Small intestine (tissue), 7 donors: Measurements from ENCODE around the gene PLA2G2F. TPM values are rescaled to one million over a fixed set of nuclear protein-coding genes. Genes with fewer than 3 reads are reported as not detected.

Experiments used
- DNase-seq, 2 donors: peaks; one replicate each; pipeline versions ENCODE4 v3.0.0 to v3.0.0-alpha.2; 2013
- FAIRE-seq: peaks from 2 replicates; lab custom pipeline; 2012; peaks lifted over from hg19 to GRCh38; lab: Jason Lieb, UNC
- H3K27ac ChIP-seq, 3 donors: one replicate each; pipeline ENCODE4 v1.5.1; 2013; ENCODE audit warnings: low read length in 2 of 3, mild to moderate bottlenecking in 2 of 3, control low read depth in 1 of 3, inconsistent platforms in 1 of 3, low read depth in 1 of 3, moderate library complexity in 1 of 3
- H3K27me3 ChIP-seq, 3 donors: one replicate each; pipeline ENCODE4 v1.6.1; 2013; ENCODE audit warnings: low read length in 3 of 3, inconsistent platforms in 1 of 3; ENCODE audit not compliant: control insufficient read depth in 3 of 3, insufficient read depth in 3 of 3
- H3K36me3 ChIP-seq, 3 donors: one replicate each; pipeline ENCODE4 v1.6.1; 2013; ENCODE audit warnings: low read length in 3 of 3, inconsistent platforms in 1 of 3, low read depth in 1 of 3, mild to moderate bottlenecking in 1 of 3, moderate library complexity in 1 of 3; ENCODE audit not compliant: control insufficient read depth in 3 of 3, insufficient read depth in 2 of 3
- H3K4me1 ChIP-seq, 3 donors: one replicate each; pipeline ENCODE4 v1.6.1; 2013; ENCODE audit warnings: low read length in 2 of 3, inconsistent platforms in 1 of 3, low read depth in 1 of 3, mild to moderate bottlenecking in 1 of 3, moderate library complexity in 1 of 3; ENCODE audit not compliant: control insufficient read depth in 3 of 3, insufficient read depth in 2 of 3
- H3K4me3 ChIP-seq, 3 donors: one replicate each; pipeline ENCODE4 v1.5.1; 2013; ENCODE audit warnings: low read length in 3 of 3, control low read depth in 1 of 3, inconsistent platforms in 1 of 3, low read depth in 1 of 3, mild to moderate bottlenecking in 1 of 3, moderate library complexity in 1 of 3
- H3K9me3 ChIP-seq, 2 donors: one replicate each; pipeline ENCODE4 v1.6.1; 2013; ENCODE audit warnings: low read depth in 1 of 2, low read length in 1 of 2; ENCODE audit not compliant: control insufficient read depth in 2 of 2, insufficient read depth in 1 of 2
- WGBS, 3 donors: extraction: QIAGEN DNeasy Blood & Tissue Kit; methylation state at CpG; one replicate each; pipeline ENCODE4 v1.1.7; 2013; 5-methylcytosine and 5-hydroxymethylcytosine counted together
- polyA plus RNA-seq, 4 donors: library from polyadenylated mRNA; stranded (reverse) in 3 of 4; unstranded in 1 of 4; fragments of 200-250 nt in 3 of 4; fragments of 120-200 nt in 1 of 4; gene quantifications; one replicate each; pipeline versions ENCODE4 v1.2.1 to v1.2.3, GENCODE V29; 2013
- donor health status: healthy with polysubstance abuse.
- donor health status: control.
- donor health status: control.
- donor health status: Bipolar disorder and iron deficiency.
- donor health status: healthy.

Gene PLA2G2F
- polyA plus RNA-seq, 4 donors, result 0.01 to 0.04 TPM; not detected in 2

- Histone ChIP-seq H3K4me3 (no peak overlapping the region), H3K27ac (no peak overlapping the region)
Measured at GRCh38 chr1:20178634-20179370, 39.7 kb downstream of the PLA2G2F start.

GRCh38 chr1:20179371-20180128 is 40.4 kb downstream of the PLA2G2F start:
- Histone ChIP-seq H3K4me3 (no peak overlapping the region), H3K27me3 (peaks cover 0 to 4% (median 0%) of the 10 kb centered on the region in 3 donors), H3K4me1 (no peaks in the 10 kb centered on the region), H3K9me3 (peaks cover 0 to 5% of the 10 kb centered on the region in 2 donors), H3K27ac (no peak overlapping the region), H3K36me3 (no peaks in the 10 kb centered on the region)
- FAIRE-seq (no peak), DNase-seq (no peak)
- 84 to 91% (median 86%) methylated on average over 2 of the region's 2 CpGs for WGBS, 3 donors

More at GRCh38 chr1:20178634-20179370, 39.7 kb downstream of the PLA2G2F start:
- DNase-seq, result no peak
- no peaks in the 10 kb centered on the region for H3K36me3 ChIP-seq
- no peaks in the 10 kb centered on the region for H3K4me1 ChIP-seq
- H3K9me3 ChIP-seq, result peaks cover 0 to 5% of the 10 kb centered on the region in 2 donors
- WGBS, 3 donors, result 79 to 93% (median 88%) methylated on average over 13 of the region's 13 CpGs
- H3K27me3 ChIP-seq, result peaks cover 0 to 4% (median 0%) of the 10 kb centered on the region in 3 donors
- no peak for FAIRE-seq

- no peaks in the 10 kb centered on the region for H3K4me1 ChIP-seq
- H3K36me3 ChIP-seq, result no peaks in the 10 kb centered on the region
- no peak overlapping the region for H3K27ac ChIP-seq
- peaks cover 0 to 4% (median 0%) of the 10 kb centered on the region in 3 donors for H3K27me3 ChIP-seq
- no peak for DNase-seq
- H3K4me3 ChIP-seq, result no peak overlapping the region
- no peak for FAIRE-seq
- WGBS, 3 donors, result 79 to 84% (median 84%) methylated on average over 6 of the region's 6 CpGs
- H3K9me3 ChIP-seq, result peaks cover 0 to 5% of the 10 kb centered on the region in 2 donors
Measured at GRCh38 chr1:20180129-20180843, 41.2 kb downstream of the PLA2G2F start.

- Histone ChIP-seq H3K4me3 (no peak overlapping the region), H3K4me1 (peaks cover 0 to 5% (median 3%) of the 10 kb centered on the region in 3 donors), H3K27me3 (peaks cover 0 to 4% (median 0%) of the 10 kb centered on the region in 3 donors), H3K9me3 (peaks cover 0 to 5% of the 10 kb centered on the region in 2 donors), H3K36me3 (no peaks in the 10 kb centered on the region), H3K27ac (no peak overlapping the region)
- no peak for DNase-seq
- no peak for FAIRE-seq
- WGBS, 3 donors, result 45 to 62% (median 49%) methylated on average over 3 of the region's 3 CpGs
Measured at GRCh38 chr1:20180844-20181207, 41.7 kb downstream of the PLA2G2F start.

- Histone ChIP-seq H3K27ac (no peak overlapping the region), H3K27me3 (no peaks in the 10 kb centered on the region), H3K4me1 (peaks cover 0 to 10% (median 6%) of the 10 kb centered on the region in 3 donors), H3K9me3 (peaks cover 0 to 5% of the 10 kb centered on the region in 2 donors), H3K36me3 (no peaks in the 10 kb centered on the region), H3K4me3 (no peak overlapping the region)
- no peak for DNase-seq
- FAIRE-seq, result no peak
Measured at GRCh38 chr1:20182415-20182814, 43.3 kb downstream of the PLA2G2F start.

GRCh38 chr1:20183035-20183434 is 43.9 kb downstream of the PLA2G2F start:
- peaks cover 0 to 5% of the 10 kb centered on the region in 2 donors for H3K9me3 ChIP-seq
- WGBS, 3 donors, result 12 to 67% (median 32%) methylated on average over 10 of the region's 10 CpGs
- FAIRE-seq (no peak), DNase-seq (peak; percentile 31 to 82)
- no peak overlapping the region for H3K27ac ChIP-seq
- H3K4me1 ChIP-seq, result peaks cover 0 to 10% (median 6%) of the 10 kb centered on the region in 3 donors
- no peak overlapping the region for H3K4me3 ChIP-seq
- no peaks in the 10 kb centered on the region for H3K27me3 ChIP-seq
- H3K36me3 ChIP-seq, result no peaks in the 10 kb centered on the region

- no peaks in the 10 kb centered on the region for H3K27me3 ChIP-seq
- DNase-seq (peak in 1 of 2 donors; percentile 27), FAIRE-seq (no peak)
- 54 to 64% (median 59%) methylated on average over 13 of the region's 13 CpGs for WGBS, 3 donors
- peaks cover 0 to 5% of the 10 kb centered on the region in 2 donors for H3K9me3 ChIP-seq
- H3K27ac ChIP-seq, result peak overlapping the region in 1 of 3 donors; percentile 13
- no peaks in the 10 kb centered on the region for H3K36me3 ChIP-seq
- no peak overlapping the region for H3K4me3 ChIP-seq
- H3K4me1 ChIP-seq, result peaks cover 0 to 10% (median 6%) of the 10 kb centered on the region in 3 donors
Measured at GRCh38 chr1:20183616-20184271, 44.6 kb downstream of the PLA2G2F start.
